ENCODE measurements around the gene DYNAP.

GRCh38 chr18:54590945-54591344 is at the start of gene DYNAP:
- TF ChIP-seq USF1 (IDR thresholded peaks at IDR 0.05) (no peak), EP300 (IDR thresholded peaks at IDR 0.05; ENCODE audit: borderline replicate concordance) (no peak), YY1 (IDR thresholded peaks at IDR 0.05; ENCODE audit: low read depth) (no peak), REST (IDR thresholded peaks at IDR 0.05; ENCODE audit: low read depth) (no peak), TCF12 (IDR thresholded peaks at IDR 0.05; ENCODE audit: low read depth) (no peak), MAX (IDR thresholded peaks at IDR 0.05) (no peak), EGR1 (IDR thresholded peaks at IDR 0.05) (no peak), TEAD4 (IDR thresholded peaks at IDR 0.05) (no peak), NFIC (IDR thresholded peaks at IDR 0.05) (no peak), RAD21 (IDR thresholded peaks at IDR 0.05; ENCODE audit: low read depth) (no peak), TAF1 (IDR thresholded peaks at IDR 0.05; ENCODE audit: low read depth) (no peak), ZBTB7A (IDR thresholded peaks at IDR 0.05; ENCODE audit: low read depth) (no peak), CEBPB (IDR thresholded peaks at IDR 0.05) (no peak)
